ENCODE results near the gene PDZD4. TPM values are rescaled to one million over a fixed set of nuclear protein-coding genes. Genes with fewer than 3 reads are reported as not detected.
"Not testable (repeated sequence)": the region's sequence is repeated elsewhere in the genome, so short reads cannot be mapped to it uniquely, and the experiment has no call there.

Gene PDZD4
- polyA plus RNA-seq, 4 donors: 6.9 to 13.7 (median 9.6) TPM

DNA sequence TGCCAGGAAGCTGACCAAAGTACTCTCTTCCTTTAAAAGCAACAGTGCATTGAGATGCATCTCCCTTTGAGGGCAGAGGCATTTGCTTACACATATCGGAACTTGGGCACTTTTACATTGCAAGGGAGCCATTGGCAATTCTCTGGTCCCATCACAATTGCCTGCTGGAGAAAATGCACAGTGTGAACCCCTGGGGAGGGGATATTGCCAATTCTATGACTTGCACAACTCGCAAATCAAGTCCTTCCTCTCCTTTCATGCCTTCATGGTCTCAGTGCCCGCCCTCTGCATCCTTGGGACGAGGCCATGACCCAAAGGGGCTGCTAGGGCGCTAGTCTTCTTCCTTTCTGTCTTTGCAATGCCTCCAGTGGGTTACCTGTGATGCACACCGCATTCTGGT, 14.9 kb upstream of the PDZD4 start:
- no peak for DNase-seq (ENCODE audit: low read depth in 4 of 4, low spot score in 3 of 4)

DNA sequence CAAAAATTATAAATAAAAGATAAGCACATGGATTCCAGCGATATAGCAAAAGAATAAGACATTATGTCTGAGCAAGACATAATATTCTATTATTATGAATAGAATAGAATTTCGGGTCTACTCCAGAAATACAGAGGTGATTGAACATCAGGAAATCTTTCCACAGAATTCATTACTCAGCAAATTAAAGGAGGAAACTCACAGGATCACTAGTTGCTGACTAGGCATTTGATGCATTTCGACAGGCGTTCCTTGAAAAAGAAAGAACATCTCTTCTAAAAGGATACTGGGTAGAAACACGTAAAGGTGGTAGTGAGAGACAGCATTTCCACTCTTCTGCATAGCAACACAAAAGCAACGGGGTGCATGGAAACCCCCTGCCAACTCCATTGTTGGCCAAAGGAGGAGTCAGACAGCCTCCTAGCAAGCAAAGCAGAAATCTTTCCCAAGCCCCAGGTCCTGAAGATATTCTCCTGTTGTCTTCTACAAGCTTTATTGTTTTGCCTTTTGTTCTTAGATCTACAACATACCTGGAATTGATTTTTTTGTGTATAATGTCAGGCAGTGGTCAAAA, 14.3 kb upstream of the PDZD4 start:
- no peak for DNase-seq (ENCODE audit: low read depth in 4 of 4, low spot score in 3 of 4)

DNA sequence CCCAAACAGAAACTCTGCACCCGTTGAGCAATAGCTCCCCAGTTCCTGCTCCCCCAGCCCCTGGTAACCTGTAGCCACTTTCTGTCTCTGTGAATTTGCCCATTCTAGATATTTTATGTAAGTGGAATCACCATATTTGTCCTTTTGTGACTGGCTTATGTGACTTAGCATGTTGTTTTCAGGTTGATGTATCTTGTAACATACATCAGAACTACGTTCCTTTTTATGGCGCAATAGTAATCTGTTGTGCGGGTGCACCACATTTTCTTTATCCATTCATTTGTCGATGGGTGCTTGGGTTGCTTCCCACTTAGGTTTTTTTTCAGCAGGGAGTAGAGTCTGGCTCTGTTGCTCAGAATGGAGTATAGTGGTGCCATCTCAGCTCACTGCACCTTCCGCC, 6.6 kb upstream of the PDZD4 start:
- no peak for DNase-seq (ENCODE audit: low read depth in 4 of 4, low spot score in 3 of 4)

DNA sequence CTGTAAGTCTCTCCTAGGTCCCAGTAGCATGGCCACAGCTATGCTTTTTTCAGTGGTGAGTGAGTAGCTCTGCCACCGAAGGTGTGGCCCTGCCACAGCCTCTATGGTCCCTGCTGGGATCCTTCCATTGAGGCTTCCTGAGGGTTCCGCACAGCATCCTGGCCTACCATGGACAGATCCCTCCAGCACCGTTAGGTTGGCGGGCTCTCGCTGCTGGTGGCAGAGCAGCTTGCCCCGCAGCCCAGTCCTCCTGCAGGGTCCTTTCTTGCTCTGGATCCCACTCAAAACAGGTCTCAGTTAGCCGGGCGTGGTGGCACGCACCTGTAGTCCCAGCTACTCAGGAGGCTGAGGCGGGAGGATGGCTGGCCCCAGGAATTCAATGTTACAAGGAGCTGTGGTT, 2.4 kb upstream of the PDZD4 start:
- no peak for DNase-seq (ENCODE audit: low read depth in 4 of 4, low spot score in 3 of 4)

DNA sequence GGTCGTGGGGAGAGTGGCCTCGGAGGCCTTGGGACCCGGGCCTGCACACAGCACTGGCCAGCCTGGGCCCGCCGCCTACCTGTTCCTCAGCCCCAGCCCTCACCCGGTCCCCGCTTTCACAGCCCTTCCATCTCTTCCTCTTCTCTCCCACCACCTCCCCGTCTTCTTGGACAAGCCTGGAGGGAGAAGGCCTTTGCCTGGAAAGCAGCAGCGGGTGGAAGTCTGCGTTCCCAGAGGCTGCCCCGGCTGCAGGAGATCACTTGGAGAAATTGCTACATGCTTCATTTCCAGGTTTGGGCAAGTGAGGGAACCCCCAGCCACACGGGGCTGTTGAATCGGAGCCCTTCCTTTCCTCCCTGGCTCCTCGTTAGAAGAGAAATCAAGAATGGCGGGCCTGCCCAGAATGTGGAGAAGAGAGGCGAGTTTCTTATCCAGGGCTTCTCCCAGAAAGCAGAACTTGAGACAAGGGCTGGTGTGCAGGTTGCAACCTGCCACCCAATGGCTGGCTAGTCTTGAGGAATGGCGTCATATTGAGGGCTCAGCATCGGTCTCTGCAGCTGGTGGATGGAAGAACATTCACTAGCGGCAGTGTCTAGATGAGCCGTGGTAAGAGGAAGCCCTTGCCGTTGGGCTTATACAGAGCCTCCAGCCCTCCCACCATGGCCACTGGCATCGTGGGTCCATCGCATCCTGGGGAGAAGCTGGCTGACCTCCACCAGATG, 1.2 kb upstream of the PDZD4 start:
- DNase-seq (ENCODE audit: low read depth in 4 of 4, low spot score in 3 of 4): no peak

DNA sequence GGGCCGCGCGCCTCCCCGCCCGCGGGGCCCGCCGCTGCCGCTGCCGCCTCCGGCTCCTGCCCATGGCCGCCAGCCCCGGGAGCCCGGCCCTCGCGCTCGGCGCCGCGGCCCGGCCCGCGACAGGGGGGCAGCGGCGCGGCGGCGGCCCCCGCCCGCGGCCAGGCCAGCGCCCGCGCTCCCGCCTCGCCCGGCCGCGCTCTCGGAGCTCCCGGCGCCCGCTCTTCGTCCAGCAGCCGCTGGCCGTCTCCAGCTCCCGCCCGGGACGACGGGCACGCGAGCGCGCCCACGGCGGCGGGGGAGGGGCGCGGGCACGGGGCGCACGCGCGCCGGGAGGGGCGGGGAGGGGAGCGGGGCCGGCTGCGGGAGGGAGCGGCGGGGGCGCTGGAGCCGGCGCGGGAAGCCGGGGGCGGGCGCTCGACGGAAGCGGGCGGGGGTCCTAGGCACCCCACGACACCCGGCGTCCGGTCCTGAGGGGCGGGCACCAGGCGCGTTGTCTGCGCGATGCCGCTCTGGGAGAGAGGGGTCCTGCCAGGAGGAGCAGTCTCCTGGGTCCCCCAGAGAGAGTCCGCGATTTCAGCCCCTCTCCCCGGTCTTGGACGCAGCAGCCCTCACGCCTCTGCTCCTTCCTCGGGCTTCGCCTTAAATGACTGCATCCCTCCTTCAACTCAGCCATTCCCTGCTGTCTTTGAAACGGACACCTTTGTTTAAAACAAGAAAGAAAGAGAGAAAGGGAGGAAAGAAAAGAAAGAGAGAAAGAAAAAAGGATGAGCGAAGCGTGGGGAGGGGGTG, 490 bp upstream of the PDZD4 start:
- no peak for DNase-seq (ENCODE audit: low read depth in 4 of 4, low spot score in 3 of 4)

DNA sequence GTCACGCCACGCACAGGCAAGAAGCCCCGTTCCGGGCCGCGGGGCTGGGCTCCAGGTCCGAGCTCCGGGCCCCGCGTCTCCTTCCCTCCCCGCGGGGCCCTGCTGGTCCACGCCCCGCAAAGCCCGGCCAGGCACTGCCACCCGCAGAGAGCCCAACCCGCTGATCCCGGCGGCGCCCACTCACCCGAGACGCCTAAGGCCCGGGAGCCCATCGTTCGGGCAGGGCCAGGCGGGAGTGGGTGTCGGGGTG, 870 bp downstream of the PDZD4 start:
- no peak for DNase-seq (ENCODE audit: low read depth in 4 of 4, low spot score in 3 of 4)

DNA sequence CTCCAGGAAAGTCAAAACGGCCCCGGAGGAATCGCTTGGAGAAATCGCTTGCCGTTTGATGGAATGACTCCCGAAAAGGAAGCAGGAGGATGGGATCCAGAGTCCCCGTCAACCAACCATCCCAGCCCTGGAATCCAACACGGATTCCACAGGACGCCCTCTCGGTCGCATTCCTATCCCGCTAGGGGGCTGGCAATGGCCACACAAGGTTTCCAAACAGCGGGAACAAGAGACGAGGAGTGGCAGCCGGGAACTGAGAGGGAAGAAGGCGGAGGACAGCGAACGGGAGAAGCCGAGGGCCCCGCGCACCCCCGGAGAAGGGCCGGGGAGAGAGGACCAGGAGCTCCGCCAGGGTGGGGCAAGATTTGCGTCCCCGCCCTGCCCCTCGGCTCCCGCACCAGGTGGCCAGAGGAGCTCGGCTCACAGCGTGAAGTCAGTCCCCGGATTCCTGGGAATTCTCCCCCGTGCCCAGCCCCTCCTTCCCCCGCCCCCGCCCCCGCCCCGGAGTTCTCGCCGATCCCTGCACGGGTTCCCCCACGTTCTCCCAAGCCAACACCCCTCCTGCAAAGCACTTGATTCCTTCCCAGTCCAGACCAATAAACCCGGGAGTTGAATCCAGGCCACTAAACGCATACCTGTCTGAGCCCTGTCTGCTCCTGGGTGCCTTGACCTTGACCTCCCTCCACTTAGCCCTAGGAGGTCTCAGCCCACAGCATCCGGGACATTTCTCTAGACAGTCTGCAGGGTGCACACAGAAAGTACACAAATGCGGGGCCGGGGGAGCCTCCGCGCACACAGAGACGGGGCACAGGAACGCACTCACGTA, 1.4 kb downstream of the PDZD4 start:
- DNase-seq (ENCODE audit: low read depth in 4 of 4, low spot score in 3 of 4): no peak

DNA sequence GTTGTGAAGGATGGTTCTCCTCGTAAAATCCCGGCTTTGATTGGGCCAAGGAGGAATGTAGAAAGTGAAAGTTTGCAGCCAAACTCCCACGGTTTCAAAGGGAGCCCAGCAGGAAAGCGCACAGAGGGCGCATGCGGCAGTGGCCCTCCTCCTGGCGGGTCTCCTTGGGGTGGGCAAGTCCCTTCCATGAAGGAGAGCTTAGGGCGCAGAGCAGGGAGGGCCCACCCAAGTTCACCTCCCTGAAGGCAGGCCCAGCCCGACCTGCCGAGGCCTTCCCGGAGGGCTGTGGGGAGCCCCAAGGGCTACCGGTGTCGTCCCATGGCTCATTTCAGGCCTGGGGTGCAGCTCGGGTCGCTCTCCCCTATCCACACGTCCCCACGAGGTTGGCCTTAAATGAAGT, 2.0 kb downstream of the PDZD4 start:
- DNase-seq (ENCODE audit: low read depth in 4 of 4, low spot score in 3 of 4): no peak

DNA sequence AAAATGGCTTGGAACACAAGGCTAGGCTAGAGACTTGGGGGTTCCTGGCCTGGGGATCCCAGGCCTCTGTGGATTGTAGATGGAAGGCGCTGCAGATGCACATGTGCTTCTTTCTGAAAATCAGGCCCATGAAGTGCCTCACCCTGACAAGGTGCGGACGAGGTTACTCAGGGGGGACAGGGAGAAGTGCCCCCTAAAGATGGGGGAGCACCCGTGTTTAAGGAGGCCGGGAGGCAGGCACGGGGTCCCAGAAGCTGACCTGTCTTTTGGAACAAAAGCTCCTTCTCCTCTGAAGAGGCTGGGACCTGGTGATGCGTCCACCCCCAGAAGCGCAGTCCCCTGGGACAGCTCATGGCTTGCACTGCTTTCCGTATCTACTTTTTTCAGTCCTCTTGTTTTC, 2.4 kb downstream of the PDZD4 start:
- no peak for DNase-seq (ENCODE audit: low read depth in 4 of 4, low spot score in 3 of 4)

DNA sequence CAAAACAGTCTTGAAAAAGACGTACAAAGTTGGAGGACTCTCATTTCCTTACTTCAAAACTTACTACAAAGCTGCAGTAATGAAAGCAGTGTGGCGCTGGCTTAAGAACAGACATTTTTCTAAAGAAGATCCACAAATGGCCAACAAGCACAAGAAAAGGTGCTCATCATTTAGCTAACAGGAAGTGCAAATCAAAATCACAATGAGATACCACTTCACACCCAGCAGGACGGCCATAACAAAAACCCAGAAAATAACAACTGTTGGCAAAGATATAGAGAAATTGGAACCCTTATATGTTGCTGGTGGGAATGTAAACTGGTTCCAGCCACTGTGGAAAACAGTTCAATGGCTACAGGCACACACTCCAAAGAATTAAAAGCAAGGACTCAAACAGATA, 3.3 kb downstream of the PDZD4 start:
- no peak for DNase-seq (ENCODE audit: low read depth in 4 of 4, low spot score in 3 of 4)

DNA sequence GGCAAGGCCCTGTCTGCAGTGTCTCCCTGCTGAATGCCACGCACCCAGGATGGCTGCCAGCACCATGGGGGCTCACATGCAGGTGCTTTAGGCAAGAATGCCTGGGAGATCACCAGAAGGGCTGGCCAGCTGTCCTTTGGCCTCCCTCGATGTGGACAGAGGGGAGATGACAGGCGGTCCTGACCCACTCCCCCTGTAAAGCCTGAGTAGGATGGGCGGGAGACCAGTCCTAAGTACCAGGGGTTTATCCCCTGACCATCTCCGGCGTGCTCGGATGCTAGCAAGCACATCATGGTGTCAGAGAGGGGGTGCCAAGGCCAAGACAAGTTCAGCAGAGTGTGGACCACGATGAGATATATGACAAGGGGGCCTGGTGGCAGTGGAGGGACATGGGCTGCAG, 5.3 kb downstream of the PDZD4 start:
- no peak for DNase-seq (ENCODE audit: low read depth in 4 of 4, low spot score in 3 of 4)

DNA sequence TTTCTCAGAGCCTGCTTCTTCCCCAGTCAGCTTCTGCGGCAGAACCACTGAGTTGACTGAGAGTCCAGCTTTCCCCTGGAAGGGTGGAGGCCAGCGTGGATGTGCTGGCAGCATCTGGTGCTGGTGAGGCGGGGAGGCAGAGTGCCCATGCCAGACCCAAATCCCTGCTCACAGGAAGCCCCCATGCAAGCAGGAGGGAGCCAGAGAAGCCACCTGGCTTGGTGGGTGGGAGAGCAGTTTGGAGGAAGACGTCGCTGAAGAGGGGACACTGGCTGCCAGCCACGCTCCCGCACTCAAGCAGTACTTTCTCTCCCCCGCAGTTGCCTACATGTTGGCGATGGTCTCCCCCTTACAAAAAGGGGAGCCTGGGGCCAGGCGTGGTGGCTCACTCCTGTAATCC, 6.0 kb downstream of the PDZD4 start:
- no peak for DNase-seq (ENCODE audit: low read depth in 4 of 4, low spot score in 3 of 4)

DNA sequence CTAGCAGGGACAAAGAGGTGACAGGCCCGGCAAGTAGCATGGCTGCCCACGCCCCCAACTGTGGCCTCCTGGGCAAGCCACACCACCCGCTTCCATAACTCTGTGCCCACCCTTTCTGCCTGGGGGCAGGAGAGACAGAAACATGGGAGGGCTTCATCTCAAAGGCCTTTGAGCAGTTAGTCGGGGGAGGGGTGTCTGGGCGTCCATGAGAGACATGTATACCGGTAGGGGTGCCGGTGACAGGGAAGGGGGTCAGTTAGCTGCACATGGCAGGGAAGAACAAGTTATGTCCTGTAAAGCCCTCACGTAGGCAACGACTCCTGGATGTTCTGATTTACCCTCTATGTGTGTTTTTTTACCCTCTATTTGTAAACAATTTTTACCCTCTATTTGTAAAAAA, 9.3 kb downstream of the PDZD4 start:
- no peak for DNase-seq (ENCODE audit: low read depth in 4 of 4, low spot score in 3 of 4)

DNA sequence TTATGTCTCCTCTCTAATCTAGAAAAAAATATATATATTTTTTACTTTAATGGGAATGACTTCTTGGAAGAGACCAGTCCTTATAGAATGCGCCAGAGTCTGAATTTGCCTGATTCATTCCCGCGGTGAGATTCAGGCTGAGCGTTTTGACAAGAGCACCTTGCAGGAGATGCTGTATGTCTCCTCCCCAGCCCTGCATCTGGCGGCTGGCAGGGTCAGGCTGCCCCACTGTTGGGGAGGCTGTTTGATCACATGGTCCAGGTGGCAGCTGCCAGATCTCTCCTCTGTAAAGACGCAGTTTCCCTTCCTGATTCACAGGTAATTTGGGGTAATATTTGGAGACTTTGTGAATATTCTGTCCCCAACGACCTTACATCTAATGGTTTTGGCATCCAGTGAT, 9.7 kb downstream of the PDZD4 start:
- DNase-seq (ENCODE audit: low read depth in 4 of 4, low spot score in 3 of 4): no peak

DNA sequence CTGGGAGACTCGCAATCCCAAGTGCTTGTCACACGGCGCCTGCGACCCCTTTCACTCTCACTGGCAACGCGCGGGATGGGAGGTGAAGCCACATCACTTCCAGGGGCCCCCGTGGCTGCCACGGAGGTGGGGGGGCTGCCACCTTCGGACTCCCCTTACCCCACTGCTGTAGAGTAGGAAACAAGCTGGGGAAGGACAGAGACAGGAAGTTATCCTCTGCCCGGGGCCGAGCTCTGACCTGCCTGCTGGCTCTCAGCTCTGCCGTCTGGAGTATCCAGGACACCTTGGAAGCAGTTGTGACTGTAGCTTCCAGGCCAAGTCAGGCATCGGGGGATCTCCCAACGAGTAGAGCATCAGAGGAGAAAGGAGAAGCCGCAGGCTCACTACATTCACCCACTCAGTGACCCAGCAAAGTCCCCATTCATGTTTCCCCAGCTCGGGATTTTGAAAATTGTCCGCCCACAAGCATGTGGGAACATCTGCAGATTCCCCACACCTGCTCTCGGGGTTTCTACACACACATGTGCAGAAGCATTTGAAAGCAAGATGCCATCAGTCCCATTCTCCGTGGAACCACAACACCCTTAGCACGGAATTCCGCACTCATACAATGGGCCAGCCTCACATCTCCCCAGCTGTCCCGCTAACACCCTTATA, 10.8 kb downstream of the PDZD4 start:
- DNase-seq (ENCODE audit: low read depth in 4 of 4, low spot score in 3 of 4): no peak

DNA sequence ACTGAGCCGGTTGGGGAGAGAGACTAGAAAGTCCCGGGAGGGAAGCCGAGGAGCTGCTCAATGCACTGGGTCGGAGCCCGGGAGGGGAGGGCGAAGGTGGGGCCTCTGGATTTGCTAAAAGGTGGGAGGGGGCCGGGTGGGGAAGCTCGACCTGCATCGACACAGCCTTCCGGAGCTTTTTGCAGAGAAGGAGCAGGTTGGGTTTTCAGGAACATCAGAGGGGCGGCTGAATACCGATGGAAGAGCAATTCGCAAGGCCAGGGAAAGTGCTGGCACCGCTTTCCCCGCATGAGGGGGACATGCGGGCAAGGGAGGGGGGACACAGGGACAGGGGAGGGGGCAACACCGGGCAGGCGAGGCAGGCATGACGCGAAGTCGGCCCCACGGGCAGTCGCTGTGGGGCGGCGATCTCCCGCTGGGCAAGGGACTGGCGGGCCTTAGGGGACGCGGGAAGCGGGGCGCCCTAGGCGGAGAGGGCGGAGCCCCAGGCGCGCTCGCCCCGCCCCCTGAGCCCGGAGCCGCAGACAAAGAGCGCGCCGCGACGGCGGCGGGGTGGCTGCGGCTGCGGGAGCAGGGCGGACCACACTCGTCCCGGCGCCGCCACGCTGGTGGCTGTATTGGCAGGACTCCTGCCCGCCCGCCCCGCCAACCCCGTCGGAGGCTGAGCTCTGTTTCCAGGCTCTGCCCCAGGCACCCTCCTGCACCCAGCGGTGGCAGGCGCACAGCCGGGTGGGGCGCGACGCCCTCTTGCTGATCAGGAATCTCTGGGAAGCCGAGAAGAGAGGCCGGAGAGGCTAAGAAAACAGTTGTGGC, 11.6 kb downstream of the PDZD4 start:
- no peak for DNase-seq (ENCODE audit: low read depth in 4 of 4, low spot score in 3 of 4)

DNA sequence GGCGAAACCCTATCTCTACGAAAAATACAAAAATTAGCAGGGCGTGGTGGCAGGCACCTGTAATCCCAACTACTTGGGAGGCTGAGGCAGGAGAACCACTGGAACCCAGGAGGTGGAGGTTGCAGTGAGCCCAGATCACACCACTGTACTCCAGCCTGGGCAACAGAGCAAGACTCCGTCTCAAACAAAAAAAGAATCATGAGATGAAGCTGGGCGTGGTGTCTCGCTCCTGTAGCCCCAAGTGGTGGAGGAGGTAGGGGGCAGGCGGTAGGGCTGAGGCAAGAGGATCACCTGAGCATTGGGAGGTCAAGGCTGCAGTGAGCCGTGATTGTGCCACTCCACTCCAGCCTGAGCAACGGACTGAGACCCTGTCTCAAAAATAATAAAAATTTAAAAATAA, 12.3 kb downstream of the PDZD4 start:
- not testable (repeated sequence) for DNase-seq (ENCODE audit: low read depth in 4 of 4, low spot score in 3 of 4)

DNA sequence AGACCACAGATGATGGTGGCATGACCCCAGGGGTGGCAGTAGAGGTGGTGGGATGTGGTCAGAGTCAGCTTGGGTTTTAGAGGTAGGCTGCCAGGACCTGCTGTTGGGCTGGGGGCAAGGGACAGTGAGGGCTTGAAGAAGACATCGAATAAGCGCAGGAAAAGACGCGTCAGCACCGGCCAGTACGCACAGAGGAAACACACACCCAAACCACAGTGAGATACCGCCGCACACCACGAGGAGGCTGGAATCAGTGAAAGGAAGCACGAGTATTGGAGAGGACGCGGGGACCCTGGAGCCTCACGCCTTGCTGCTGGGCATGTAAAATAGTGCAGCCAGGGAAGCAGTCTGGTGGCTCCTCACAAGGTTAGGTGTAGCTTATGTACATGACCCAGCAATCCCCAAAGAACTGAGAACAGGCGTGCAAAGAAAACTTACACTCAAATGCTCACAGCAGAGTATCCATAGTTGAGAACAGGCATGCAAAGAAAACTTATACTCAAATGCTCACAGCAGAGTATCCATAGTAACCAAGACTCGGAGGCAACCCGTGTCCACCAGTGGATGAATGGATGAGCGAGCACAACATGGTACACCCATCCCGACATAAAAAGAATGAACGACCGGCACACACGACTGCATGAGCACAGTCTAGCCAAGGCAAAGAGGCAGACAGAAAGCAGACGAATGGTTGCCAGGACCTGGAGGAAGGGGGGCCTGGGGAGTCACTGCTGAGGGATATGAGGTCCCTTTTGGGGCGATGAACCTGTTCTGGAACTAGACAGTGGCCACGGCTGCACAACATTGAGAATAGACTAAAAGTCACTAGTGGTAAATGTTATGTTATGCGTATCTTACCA, 13.3 kb downstream of the PDZD4 start:
- no peak for DNase-seq (ENCODE audit: low read depth in 4 of 4, low spot score in 3 of 4)
